HG03558 (cell line): ENCODE measurements around the gene PSMD3.

ENCODE experiments used
- ATAC-seq: cut with Tn5 transposase; IDR thresholded peaks from one replicate; pipeline ENCODE4 v1.9.1; 2021; ENCODE audit warnings: moderate number of reproducible peaks; ENCODE audit not compliant: unreplicated experiment; ENCODE audit errors: extremely low read depth

The PSMD3 gene

DNA sequence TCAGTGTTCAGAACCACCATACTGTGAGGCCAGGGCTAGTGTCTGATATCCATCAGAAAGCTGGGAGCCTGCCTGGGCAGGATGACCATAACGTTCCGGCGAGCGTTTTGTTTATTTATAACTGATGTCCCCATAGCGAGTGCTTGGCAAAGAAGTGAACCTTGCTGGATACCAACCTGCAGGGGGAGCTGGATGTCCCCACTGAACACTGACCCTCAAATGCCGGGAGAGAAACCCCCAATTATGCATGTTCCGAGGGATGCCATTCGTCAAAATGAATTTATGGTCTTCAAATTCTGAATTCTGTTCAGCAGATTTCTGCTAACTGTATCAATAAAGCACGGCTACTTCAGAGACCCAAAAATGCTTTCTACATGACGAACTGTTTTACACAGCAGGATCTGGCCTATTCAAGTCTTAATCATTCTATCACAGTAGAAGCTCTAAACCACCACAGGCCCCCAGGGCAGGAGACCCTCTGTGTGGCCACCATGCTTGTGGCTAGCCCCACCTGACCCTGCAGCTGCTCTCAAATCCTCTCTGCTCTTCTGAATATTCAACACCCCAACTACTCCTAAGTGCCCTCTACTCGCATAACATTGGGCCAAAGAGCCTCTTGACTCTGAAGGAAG is 58.4 kb downstream of the PSMD3 start:
- ATAC-seq: no peak

- ATAC-seq: no peak
These were observed 60.6 kb downstream of the PSMD3 start for GRCh38 chr17:40041196-40041595.
